Glutamatergic neuron (in vitro differentiated cells): ENCODE measurements around the gene HEYL. TPM values are rescaled to one million over a fixed set of nuclear protein-coding genes. Genes with fewer than 3 reads are reported as not detected.

Experiments used
- DNase-seq: peaks from one replicate; pipeline ENCODE4 v3.0.0; 2022
- H3K27ac Mint-ChIP-seq: one replicate; pipeline ENCODE4 v1.8.0; 2020; ENCODE audit warnings: mild to moderate bottlenecking, mixed read lengths, inconsistent platforms; ENCODE audit not compliant: unreplicated experiment
- H3K27me3 Mint-ChIP-seq: one replicate; pipeline ENCODE4 v1.8.0; 2020; ENCODE audit warnings: mild to moderate bottlenecking, moderate library complexity, mixed read lengths, inconsistent platforms; ENCODE audit not compliant: unreplicated experiment
- H3K36me3 Mint-ChIP-seq: one replicate; pipeline ENCODE4 v1.8.0; 2020; ENCODE audit warnings: mild to moderate bottlenecking, mixed read lengths, inconsistent platforms; ENCODE audit not compliant: unreplicated experiment
- H3K4me1 Mint-ChIP-seq: one replicate; pipeline ENCODE4 v1.8.0; 2020; ENCODE audit warnings: mild to moderate bottlenecking, low read depth, mixed read lengths, inconsistent platforms; ENCODE audit not compliant: unreplicated experiment
- H3K4me3 Mint-ChIP-seq: one replicate; pipeline ENCODE4 v1.8.0; 2020; ENCODE audit warnings: mild to moderate bottlenecking, mixed read lengths, inconsistent platforms; ENCODE audit not compliant: unreplicated experiment
- H3K9me3 Mint-ChIP-seq: one replicate; pipeline ENCODE4 v1.8.0; 2020; ENCODE audit warnings: mild to moderate bottlenecking, moderate library complexity, mixed read lengths, inconsistent platforms; ENCODE audit not compliant: unreplicated experiment
- total RNA-seq: library from RNA; stranded (reverse); fragmentation: NEBNext Ultra II Directional; extraction: Animal tissue kit (Norgen Biotek cat#: 25700); gene quantifications from one replicate; pipeline ENCODE4 v1.2.1, GENCODE V29; 2021; ENCODE audit not compliant: unreplicated experiment
- TF ChIP-seq, protein P1 (sequence below): fragments of 200-600 bp; sonication (generic); IDR thresholded peaks from one replicate; pipeline ENCODE4 v1.5.0; 2021; ENCODE audit not compliant: partially characterized antibody, unreplicated experiment

HEYL gene
- total RNA-seq, 1 donor from 2014 or later: 9.0 TPM

DNA sequence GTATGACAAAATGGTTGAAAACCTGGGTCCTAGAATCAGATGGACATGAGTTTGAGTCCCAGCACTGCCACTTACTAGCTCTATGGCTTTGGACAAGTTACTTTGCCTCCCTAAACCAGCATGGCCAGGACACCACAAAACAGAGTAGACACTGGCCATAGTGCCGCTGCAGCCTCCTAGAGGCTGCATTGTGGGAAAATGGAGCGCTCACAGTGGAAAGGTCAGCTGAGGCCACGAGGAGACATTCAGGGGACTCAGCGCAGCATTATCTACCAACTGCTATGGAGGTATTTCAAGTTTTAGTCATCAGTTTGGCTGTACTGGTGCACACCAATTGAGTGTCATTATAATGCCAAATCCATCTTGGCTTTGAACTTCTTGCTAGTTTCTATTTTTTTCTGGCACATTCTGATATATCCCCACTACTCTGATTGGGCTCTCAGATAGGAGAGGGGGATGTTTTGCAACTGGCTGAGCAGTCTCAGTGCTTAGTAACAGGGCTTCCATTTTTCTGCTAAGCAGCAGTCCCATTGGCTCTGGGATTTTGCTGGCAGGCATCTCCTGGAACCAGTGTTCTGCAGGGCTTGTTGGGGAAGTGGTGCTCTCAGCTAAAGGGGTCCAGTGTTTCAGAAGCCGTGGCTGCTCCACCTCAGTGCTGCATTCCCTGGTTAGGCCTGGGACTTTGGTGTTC is 16.3 kb upstream of the HEYL start:
- peaks cover 22% of the 10 kb centered on the region for H3K4me1 Mint-ChIP-seq
- H3K9me3 Mint-ChIP-seq: peaks cover 8% of the 10 kb centered on the region
- H3K4me3 Mint-ChIP-seq: peak overlapping the region; percentile 11
- DNase-seq: no peak
- no peak overlapping the region for H3K27ac Mint-ChIP-seq
- H3K27me3 Mint-ChIP-seq: peaks cover 9% of the 10 kb centered on the region
- H3K36me3 Mint-ChIP-seq: no peaks in the 10 kb centered on the region
- TF ChIP-seq, protein P1, sequence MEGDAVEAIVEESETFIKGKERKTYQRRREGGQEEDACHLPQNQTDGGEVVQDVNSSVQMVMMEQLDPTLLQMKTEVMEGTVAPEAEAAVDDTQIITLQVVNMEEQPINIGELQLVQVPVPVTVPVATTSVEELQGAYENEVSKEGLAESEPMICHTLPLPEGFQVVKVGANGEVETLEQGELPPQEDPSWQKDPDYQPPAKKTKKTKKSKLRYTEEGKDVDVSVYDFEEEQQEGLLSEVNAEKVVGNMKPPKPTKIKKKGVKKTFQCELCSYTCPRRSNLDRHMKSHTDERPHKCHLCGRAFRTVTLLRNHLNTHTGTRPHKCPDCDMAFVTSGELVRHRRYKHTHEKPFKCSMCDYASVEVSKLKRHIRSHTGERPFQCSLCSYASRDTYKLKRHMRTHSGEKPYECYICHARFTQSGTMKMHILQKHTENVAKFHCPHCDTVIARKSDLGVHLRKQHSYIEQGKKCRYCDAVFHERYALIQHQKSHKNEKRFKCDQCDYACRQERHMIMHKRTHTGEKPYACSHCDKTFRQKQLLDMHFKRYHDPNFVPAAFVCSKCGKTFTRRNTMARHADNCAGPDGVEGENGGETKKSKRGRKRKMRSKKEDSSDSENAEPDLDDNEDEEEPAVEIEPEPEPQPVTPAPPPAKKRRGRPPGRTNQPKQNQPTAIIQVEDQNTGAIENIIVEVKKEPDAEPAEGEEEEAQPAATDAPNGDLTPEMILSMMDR: no peak

- Mint-ChIP-seq H3K4me1 (peaks cover 22% of the 10 kb centered on the region), H3K27me3 (peaks cover 7% of the 10 kb centered on the region), H3K9me3 (peaks cover 8% of the 10 kb centered on the region), H3K27ac (no peak overlapping the region), H3K36me3 (no peaks in the 10 kb centered on the region), H3K4me3 (no peak overlapping the region)
- TF ChIP-seq, protein P1: no peak
- no peak for DNase-seq
These were observed 14.8 kb upstream of the HEYL start for GRCh38 chr1:39654291-39654690.

DNA sequence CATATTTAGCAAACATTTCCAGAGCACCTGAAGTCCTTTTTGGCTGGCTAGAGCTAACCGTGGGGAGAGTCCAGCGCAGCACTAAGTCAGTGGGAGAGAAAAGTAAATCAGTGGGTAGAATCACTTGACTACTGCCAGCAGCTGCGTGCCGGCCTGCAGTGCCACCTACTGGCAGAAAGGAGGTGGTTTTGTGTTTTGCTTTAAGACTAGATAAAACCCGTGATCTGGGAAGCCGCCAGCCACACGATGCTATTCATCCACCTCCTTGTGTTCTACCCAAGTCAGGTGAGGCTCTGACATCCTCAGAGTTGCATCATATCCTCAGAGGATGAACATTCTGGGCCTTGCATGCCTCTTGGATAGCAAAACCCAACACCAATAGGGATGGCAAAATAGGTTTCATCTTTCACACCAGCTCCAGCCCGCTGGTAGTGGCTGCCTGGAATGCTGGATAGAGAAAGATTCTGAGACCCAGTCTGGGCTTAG is 14.1 kb upstream of the HEYL start:
- peaks cover 23% of the 10 kb centered on the region for H3K4me1 Mint-ChIP-seq
- H3K27me3 Mint-ChIP-seq: peaks cover 7% of the 10 kb centered on the region
- no peak overlapping the region for H3K27ac Mint-ChIP-seq
- H3K9me3 Mint-ChIP-seq: peaks cover 8% of the 10 kb centered on the region
- DNase-seq: peak; percentile 83
- TF ChIP-seq, protein P1: peak; percentile 86
- H3K4me3 Mint-ChIP-seq: no peak overlapping the region
- H3K36me3 Mint-ChIP-seq: no peaks in the 10 kb centered on the region

- Mint-ChIP-seq H3K4me1 (peaks cover 29% of the 10 kb centered on the region), H3K9me3 (peaks cover 5% of the 10 kb centered on the region), H3K36me3 (no peaks in the 10 kb centered on the region), H3K27me3 (peaks cover 5% of the 10 kb centered on the region), H3K27ac (no peak overlapping the region), H3K4me3 (no peak overlapping the region)
- TF ChIP-seq, protein P1: no peak
- no peak for DNase-seq
These were observed 13.1 kb upstream of the HEYL start for GRCh38 chr1:39652554-39652953.

- H3K4me3 Mint-ChIP-seq: no peak overlapping the region
- no peak for DNase-seq
- no peak overlapping the region for H3K27ac Mint-ChIP-seq
- peaks cover 26% of the 10 kb centered on the region for H3K4me1 Mint-ChIP-seq
- H3K9me3 Mint-ChIP-seq: peaks cover 1% of the 10 kb centered on the region
- TF ChIP-seq, protein P1: no peak
- H3K36me3 Mint-ChIP-seq: no peaks in the 10 kb centered on the region
- peaks cover 3% of the 10 kb centered on the region for H3K27me3 Mint-ChIP-seq
These were observed 12.7 kb upstream of the HEYL start for GRCh38 chr1:39652105-39652504.
